ENCODE measurements around the gene FMR1.

DNA sequence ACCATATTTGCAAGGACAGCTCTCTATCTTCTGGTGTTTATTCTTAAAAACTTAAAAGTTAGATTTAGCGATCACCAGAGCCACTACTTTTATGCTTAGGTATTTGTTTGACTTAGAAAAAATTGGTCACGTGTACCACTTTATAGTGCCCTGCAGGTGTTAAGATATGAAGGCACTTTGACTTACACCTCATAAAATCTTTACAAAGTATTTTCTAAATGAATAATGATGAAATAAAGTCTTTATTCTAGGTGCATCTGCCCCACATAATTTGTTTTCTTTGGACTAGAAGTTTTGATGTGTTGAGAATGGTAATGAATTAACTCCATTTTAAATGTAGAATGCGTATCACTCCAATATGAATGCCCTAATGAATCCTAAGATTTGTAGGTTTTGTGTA, 2.9 kb downstream of the FMR1 start:
- TF ChIP-seq POLR2A (IDR thresholded peaks at IDR 0.05), result no peak
- TF ChIP-seq, protein P1, sequence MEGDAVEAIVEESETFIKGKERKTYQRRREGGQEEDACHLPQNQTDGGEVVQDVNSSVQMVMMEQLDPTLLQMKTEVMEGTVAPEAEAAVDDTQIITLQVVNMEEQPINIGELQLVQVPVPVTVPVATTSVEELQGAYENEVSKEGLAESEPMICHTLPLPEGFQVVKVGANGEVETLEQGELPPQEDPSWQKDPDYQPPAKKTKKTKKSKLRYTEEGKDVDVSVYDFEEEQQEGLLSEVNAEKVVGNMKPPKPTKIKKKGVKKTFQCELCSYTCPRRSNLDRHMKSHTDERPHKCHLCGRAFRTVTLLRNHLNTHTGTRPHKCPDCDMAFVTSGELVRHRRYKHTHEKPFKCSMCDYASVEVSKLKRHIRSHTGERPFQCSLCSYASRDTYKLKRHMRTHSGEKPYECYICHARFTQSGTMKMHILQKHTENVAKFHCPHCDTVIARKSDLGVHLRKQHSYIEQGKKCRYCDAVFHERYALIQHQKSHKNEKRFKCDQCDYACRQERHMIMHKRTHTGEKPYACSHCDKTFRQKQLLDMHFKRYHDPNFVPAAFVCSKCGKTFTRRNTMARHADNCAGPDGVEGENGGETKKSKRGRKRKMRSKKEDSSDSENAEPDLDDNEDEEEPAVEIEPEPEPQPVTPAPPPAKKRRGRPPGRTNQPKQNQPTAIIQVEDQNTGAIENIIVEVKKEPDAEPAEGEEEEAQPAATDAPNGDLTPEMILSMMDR (IDR thresholded peaks at IDR 0.05), result no peak
